GM18519 (cell line): ENCODE data around the gene NUDT4B.
"Not testable (repeated sequence)": the region's sequence is repeated elsewhere in the genome, so short reads cannot be mapped to it uniquely, and the experiment has no call there.

ENCODE experiments used
- ATAC-seq: cut with Tn5 transposase; IDR thresholded peaks from one replicate; pipeline ENCODE4 v1.9.1; 2021; ENCODE audit warnings: mild to moderate bottlenecking, moderate library complexity; ENCODE audit not compliant: unreplicated experiment, low FRiP score

Gene NUDT4B

DNA sequence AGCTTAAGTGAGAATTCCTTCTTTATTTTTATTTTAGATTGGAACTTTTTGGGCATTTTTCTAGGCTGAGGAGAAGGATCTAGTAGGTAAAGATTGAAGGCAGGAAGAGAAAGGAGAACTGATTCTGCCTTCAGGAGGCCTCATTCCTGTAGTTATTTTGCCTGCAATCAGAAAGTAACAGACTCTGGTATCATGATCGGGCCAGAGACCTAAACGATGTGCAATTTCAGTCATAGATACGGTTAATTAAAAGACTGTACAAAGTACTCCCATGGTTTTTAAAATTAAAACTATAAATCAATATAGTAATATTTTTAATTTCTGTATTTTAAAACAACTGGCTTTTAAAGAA, 14.3 kb upstream of the NUDT4B start:
- not testable (repeated sequence) for ATAC-seq

DNA sequence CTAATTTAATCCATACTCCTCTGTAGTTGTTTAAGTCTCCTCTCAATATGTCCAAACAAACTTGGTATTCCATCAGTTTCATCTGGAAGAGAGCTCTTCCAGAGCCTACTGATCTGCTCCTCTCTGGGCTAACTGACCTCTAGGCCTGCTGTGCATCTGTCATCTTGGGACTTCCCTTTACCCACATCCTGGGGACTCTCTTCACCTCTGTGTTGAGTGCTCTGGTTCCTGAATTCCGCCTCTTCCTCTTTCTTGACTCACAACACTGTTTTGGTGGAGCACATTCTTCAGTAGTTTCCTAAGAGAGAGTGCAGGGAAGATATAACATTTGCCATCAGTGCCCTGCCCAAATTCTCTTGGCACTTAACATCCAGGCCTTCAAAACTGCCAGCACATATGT, 13.0 kb upstream of the NUDT4B start:
- ATAC-seq = not testable (repeated sequence)

DNA sequence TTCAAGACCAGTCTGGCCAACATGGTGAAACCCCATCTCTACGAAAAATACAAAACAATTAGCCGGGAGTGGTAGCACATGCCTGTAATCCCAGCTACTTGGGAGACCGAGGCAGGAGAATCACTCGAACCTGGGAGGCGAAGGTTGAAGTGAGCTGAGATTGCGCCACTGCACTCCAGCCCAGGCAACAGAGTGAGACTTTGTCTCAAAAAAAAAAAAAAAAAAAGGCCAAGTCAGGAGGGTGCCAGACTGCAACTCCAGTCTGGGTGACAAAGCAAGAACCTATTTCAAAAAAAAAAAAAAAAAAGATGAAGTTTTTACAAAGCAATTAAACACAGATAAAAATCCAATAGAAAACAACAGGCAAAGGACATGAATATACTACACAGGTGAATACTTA, 9.9 kb upstream of the NUDT4B start:
- not testable (repeated sequence) for ATAC-seq

DNA sequence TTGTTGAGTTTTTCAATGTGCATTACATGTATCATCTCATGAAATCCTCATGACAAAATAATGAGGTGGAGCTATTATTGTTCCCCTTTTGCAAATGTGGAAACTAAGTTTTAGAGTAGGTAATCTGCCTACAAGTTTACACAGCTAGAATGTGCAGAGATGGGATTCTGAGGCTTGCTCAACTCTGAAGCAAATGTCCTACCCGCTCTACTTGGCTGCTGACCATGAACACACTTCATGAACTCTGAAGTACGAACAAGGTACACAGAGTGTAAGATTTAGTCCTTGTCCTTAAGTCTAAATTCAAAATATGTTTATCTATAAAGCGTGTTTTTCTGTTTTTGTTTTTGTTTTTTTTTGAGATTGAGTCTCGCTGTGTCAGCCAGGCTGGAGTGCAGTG, 5.4 kb upstream of the NUDT4B start:
- ATAC-seq = not testable (repeated sequence)

DNA sequence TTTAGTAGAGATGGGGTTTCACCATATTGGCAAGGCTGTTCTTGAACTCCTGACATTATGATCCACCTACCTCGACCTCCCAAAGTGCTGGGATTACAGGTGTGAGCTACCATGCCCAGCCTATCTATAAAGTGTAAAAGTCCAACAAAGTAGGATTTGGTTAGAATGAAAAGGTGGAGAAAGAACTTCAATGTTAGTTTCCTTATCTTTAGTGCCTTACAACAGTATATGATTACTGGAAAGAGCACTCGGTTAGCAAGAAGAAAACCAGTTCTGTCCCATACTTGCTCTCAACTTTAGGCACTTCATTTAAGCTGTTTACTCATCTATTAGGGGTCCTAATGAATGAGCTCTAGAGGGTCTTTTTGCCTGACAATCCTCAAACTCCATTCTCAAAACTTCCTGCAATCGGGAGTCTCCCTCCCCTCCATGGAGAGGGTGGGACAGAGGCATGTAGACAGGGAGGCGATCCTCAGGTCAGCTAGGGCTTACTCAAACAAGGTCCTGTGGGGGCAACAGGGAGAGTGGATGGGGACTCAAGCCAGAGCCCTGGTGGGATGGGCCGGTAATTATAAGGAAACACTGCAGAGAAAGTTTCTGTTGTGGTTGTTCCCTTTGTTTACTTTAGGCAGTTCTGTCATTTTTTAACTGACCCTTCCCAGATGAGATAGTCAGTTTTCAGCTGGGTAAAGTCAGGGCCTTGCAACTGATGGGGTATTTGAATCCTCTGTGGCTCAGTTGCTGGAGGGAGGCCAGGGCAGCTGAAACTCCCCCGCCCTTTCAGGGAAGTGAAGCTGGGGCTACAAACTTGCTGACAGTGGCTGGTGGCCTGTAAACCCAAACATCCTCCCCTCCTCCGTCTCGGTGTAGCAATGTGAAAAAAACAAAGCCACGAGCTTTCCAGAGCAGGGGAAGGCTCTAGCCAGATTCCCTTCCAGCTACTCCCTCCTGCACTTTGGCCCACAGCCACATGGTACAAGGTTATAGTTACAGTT, 4.6 kb upstream of the NUDT4B start:
- ATAC-seq = not testable (repeated sequence)

DNA sequence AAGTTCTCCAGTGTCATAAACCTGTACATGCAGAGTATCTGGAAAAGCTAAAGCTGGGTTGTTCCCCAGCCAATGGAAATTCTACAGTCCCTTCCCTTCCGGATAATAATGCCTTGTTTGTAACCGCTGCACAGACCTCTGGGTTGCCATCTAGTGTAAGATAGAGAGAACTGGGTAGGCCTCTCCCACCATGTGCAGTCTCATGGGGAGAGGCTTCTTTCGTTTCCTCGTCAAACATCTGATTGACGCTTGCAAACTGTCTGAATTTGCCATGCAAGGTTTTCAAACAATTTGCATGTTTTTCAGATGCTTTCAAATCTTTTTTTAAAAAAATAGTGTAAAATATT, 734 bp downstream of the NUDT4B start:
- peak; percentile 71 for ATAC-seq

DNA sequence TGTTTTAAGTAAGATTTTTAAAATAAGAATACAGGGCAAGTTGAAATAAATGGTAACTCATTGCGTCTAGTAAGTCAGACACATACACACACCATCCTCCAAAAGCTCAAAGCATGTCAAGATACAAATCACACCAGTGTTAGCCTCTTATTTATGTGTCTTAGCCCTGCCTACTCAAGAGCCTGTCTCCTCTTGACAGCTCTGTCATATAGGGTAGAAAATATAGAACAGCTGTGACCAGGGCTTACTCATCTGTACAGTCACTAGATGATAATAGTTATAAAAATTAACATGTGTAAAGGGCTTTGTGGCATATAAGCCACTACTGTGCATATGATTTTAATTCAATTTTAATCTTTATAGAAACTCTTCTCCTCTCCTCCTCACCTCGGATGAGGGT, 7.7 kb downstream of the NUDT4B start:
- ATAC-seq = not testable (repeated sequence)

DNA sequence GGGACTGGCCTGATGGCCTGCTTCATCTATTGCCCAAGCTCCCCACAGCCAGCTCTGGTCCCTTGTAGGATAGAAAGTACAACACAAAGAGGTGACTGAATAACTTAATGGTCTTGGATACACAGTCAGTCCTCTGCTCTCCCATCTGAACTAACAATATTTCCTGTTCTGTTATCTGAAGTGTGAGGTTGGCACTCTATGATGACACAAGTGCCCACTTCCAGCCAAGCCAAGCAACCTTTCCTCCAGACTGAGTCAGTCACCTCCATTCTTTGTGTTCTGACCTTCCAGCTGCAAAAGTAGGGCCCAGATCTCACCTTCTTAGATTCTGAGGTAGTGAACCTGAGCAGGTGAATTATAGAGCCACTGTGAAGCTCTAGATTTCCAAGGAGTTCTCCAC, 8.9 kb downstream of the NUDT4B start:
- ATAC-seq = not testable (repeated sequence)

DNA sequence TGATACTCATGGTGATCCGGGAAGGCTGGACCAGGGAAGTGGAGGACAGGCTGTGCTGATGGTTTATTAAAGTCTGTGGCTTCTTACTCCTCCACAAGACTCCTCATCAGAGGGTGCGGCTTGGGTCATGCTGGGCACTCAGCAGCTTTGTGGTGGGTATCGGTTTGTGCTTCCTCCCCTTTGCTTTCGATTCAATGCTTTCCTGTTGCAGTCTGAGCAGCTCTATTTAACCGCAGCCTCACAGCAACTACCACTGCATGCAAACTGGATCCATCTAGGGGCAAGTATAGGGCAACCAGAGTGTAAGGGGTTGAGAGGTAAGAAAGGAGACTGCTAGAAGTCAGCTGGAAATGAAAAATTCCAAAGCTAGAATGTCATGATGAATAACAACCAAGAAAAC, 9.8 kb downstream of the NUDT4B start:
- peak; percentile 67 for ATAC-seq

DNA sequence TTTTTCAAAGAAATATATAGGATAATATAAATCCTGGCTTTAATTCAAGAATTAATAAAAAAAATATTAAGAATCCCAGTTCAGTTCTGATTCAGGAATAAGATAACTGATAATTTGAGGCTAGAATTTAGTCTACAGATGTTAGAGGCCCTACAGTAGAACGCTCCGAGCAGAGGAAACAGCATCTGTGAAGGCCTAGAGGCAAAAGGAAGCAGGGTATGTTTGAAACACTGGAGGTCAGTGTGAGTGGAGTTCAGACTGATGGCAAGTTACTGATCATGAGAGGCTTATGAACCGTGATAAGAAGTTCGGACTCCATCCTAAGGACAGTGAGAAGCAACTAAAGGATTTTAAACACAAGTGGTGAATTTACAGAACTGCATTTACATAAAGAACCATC, 10.4 kb downstream of the NUDT4B start:
- not testable (repeated sequence) for ATAC-seq

DNA sequence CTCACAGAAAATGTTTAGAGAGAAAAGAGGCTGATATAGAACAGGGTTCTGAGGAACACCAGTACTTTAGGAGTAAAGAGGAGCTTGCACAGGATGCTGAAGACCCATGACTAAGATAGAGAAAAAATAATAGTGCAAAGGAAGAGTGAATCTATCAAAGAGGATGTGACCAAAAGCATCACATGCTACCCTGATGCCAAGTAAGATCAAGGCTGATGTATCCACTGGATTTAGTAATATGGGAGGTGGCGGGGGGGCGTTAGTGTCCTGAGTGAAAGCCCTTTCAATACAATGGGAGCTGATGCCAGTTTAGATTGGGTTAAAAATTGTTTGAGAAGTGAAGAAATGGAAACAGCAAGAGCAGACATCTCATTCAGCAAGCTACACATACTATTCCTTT, 11.2 kb downstream of the NUDT4B start:
- ATAC-seq = not testable (repeated sequence)

DNA sequence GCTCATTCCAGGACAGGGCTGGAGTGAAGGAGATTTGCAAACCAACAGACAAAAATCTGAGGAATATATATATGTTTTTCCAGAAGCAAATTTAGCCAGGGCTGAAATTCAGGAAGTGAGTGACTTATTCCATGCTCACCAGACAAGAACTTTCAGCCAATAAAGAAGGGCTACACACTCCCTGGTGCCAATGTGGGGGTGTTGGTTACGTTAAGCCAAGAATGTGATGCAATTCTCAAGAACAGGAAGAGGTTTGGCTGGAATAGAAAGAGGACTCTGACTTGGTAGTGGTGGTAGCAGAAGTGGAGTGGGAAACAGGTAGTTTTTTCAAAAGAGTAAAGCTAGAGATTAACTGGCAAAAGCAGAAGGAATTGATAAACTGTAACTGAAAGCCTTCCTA, 11.6 kb downstream of the NUDT4B start:
- ATAC-seq = not testable (repeated sequence)

DNA sequence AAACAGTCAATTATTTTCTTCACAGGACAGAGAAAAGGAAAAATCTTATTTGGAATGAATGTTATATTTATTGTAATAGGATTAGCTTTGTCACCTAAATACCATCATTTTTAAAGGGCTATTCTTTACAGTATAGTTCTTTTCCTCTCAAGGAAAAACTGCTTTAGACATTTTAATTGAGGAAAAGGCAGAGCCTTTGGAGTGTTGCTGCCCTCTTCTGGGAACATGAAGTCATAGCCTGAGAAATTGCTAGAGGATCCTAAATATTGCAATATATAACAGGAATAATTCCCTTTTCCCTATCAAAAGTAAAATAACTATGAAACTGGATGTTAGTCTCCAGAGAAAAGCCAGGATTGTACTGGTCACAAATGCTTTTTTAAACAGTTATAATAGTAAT, 12.8 kb downstream of the NUDT4B start:
- ATAC-seq = not testable (repeated sequence)

DNA sequence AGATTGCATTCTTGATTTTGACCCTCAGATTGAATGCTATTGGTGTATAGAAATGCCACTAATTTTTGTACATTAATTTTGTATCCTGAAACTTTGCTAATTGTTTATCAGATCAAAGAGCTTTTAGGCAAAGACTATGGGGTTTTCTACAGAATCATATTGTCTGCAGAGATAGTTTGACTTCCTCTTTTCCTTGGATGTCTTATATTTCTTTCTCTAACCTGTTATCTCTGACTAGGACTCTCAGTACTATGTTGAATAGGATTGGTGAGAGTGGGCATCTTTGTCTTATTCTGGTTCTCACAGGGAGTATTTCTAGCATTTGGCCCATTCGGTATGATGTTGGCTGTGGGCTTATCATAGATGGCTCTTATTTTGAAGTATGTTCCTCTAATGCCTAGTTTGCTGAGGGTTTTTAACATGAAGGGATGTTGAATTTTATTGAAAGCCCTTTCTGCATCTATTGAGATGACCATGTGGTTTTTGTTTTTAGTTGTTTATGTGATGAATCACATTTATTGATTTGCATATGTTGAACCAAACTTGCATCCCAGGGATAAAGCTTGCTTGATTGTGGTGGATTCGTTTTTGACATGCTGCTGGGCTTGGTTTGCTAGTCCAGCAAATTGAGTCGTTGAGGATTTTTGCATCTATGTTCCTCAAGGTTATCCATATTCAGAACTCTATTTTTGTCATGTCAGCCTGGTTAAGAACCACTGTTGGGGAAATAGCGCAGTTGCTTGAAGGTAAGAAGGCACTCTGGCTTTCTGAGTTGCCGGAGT, 16.9 kb downstream of the NUDT4B start:
- ATAC-seq = not testable (repeated sequence)

DNA sequence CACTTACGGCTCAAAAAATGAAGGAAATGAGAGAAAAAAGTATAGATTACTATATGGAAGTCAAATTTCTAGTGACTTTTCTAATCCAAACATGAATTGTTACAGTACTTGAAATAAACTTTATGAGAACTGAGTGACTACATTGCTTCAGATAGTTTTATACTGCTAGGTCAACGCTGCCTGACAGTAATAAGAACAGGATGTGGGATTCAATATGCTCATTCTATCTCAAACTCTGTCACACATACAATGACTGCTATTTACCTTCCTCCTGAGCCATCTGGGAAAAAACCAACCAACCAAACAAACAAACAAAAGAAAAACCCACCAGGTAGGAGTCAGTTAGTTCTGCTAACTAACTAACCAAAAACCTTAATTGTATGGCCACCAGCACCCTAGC, 20.0 kb downstream of the NUDT4B start:
- ATAC-seq = not testable (repeated sequence)

DNA sequence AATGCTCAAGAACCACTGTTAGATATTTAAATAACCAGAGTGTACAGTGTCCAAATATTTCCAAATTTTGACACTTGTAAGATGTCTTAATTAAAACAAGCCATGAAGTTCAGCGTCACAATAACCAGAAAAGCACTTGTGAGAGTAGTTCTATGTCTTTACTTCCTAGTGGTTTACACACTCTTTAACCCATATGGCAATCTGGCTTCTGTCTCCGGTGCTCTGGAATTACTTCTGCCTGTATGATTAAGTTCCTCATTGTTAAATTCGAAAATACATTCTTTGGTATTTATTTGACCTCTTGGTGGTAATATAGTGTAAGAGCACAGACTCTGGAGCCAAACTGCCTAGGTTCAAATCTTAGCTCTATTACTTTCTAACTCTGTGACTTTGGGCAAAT, 20.9 kb downstream of the NUDT4B start:
- ATAC-seq = not testable (repeated sequence)

DNA sequence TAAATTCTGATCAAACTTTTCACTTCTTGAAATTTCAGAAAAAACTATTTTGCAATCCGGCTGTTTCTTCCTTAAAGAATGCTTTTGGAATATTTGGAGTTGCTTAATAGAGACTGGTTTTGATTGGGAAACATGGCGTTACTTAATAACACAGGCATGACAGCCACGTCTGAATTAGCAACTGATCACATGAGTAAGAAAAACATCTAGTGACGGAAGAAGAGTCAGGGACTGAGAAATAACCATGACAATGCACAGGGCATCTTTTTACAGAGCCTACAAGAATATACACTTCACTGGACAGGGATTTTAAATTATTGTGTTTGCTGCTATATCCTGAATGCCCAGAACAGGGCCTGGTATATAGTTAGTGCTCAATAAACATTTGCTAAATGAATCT, 25.1 kb downstream of the NUDT4B start:
- ATAC-seq = not testable (repeated sequence)

DNA sequence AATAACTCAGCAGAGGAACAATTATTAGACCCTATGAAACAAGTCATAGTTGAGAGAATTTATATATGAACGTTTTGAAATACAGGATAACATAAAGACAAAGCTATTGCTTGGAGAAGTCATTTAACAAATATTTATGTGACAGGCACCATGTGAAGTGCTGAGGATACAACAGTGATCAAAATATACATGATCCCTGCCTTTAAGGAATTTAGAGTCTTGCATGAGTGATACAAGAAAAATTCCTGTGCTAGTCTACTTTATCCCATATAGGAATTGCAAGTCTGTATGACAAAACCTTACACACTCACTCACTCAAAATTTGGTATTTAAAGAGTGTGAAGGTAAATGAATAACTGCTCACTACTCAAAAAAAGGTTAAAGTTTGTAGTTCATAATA, 25.5 kb downstream of the NUDT4B start:
- ATAC-seq = not testable (repeated sequence)

DNA sequence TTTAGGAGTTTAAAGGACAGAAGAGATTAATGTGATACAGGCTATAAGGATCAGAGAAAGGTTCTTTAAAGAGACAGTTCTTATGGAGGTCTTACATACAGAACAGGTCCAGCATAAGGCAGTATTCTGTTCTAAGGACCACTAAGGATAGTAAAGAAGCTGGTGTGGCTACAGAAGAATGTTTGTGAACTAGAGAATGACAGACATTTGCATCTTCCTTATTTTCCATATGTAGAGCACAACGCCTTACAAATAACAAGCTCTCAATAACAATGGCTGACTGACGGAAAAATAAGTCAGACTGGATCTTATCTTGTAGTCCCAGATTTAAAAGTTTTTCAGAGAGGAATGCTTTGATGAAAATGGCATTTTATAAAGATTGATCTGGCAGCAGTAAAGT, 26.7 kb downstream of the NUDT4B start:
- not testable (repeated sequence) for ATAC-seq

DNA sequence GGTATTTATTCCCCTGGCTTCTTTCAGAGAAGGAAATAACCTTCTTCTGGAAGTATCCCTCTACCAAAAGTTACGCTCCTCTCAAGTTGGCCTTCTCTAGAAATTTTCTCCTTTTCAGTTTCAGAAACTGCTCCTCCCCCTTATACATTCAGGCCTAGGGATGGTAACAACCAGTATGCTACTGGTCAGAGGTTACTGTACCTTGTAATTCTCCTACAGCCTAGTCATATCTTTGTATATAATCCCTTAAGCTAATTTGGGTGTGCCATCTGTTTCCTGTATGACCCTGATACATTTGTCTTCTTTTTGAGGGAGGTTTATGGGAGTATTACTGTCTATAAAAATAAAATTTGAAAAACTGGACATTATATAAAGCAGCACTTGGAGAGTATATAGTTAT, 29.1 kb downstream of the NUDT4B start:
- ATAC-seq = not testable (repeated sequence)

DNA sequence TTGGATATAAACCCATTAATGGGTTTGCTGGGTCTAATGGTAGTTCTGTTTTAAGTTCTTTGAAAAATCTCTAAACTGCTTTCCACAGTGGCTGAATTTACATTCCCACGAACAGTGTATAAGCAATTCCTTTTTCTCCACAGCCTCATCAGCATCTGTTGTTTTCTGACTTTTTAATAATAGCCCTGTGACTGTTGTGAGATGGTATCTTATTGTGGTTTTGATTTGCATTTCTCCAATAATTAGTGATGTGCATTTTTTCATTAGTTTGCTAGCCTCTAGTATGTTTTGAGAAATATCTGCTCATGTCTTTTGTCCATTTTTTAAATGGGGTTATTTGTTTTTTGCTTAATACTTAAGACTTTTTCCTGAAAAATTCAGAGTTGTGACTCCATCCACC, 31.8 kb downstream of the NUDT4B start:
- not testable (repeated sequence) for ATAC-seq
